ENCODE results near the gene RNASE2.
"Not testable (repeated sequence)": the region's sequence is repeated elsewhere in the genome, so short reads cannot be mapped to it uniquely, and the experiment has no call there.

The RNASE2 gene

GRCh38 chr14:20985650-20986049, 30.4 kb downstream of the RNASE2 start:
- FAIRE-seq = not testable (repeated sequence)

- no peak for FAIRE-seq
These were observed 31.5 kb downstream of the RNASE2 start for GRCh38 chr14:20986811-20987210.

- FAIRE-seq = no peak
These were observed 33.6 kb downstream of the RNASE2 start for GRCh38 chr14:20988717-20989470.

GRCh38 chr14:20989471-20989786, 34.1 kb downstream of the RNASE2 start:
- FAIRE-seq = no peak

GRCh38 chr14:20989787-20990600, 34.7 kb downstream of the RNASE2 start, which contains the start of gene METTL17:
Gene METTL17 (plus strand): TSS chr14:20989980. CDS start chr14:20990003, 23 bp downstream.
- FAIRE-seq = peak; percentile 91

- FAIRE-seq = no peak
These were observed 41.2 kb downstream of the RNASE2 start for GRCh38 chr14:20996521-20996920.

GRCh38 chr14:20997115-20997514, 41.8 kb downstream of the RNASE2 start:
- FAIRE-seq = no peak

GRCh38 chr14:20997564-20997963, 42.3 kb downstream of the RNASE2 start:
- FAIRE-seq = no peak

GRCh38 chr14:20998139-20998538, 42.9 kb downstream of the RNASE2 start:
- FAIRE-seq = no peak

GRCh38 chr14:20998674-20999366, 43.5 kb downstream of the RNASE2 start, which contains the start of gene SLC39A2:
Gene SLC39A2 (plus strand): TSS chr14:20999293. CDS start chr14:20999447, 154 bp downstream.
- FAIRE-seq = no peak

GRCh38 chr14:20999591-20999990, 44.3 kb downstream of the RNASE2 start:
- FAIRE-seq = no peak

GRCh38 chr14:21001218-21001617, 45.9 kb downstream of the RNASE2 start:
- no peak for FAIRE-seq

- FAIRE-seq = no peak
These were observed 48.6 kb downstream of the RNASE2 start for GRCh38 chr14:21003788-21004346.
